ENCODE results near the gene CGRRF1. TPM values are rescaled to one million over a fixed set of nuclear protein-coding genes. Genes with fewer than 3 reads are reported as not detected.

The CGRRF1 gene
- total and polyA plus RNA-seq, 2 of the 13 experiments (the other 11 are each of a cell fraction or from before 2014, with no cell fraction given) = 16.8 to 18.2 TPM

- TF ChIP-seq, protein P1, sequence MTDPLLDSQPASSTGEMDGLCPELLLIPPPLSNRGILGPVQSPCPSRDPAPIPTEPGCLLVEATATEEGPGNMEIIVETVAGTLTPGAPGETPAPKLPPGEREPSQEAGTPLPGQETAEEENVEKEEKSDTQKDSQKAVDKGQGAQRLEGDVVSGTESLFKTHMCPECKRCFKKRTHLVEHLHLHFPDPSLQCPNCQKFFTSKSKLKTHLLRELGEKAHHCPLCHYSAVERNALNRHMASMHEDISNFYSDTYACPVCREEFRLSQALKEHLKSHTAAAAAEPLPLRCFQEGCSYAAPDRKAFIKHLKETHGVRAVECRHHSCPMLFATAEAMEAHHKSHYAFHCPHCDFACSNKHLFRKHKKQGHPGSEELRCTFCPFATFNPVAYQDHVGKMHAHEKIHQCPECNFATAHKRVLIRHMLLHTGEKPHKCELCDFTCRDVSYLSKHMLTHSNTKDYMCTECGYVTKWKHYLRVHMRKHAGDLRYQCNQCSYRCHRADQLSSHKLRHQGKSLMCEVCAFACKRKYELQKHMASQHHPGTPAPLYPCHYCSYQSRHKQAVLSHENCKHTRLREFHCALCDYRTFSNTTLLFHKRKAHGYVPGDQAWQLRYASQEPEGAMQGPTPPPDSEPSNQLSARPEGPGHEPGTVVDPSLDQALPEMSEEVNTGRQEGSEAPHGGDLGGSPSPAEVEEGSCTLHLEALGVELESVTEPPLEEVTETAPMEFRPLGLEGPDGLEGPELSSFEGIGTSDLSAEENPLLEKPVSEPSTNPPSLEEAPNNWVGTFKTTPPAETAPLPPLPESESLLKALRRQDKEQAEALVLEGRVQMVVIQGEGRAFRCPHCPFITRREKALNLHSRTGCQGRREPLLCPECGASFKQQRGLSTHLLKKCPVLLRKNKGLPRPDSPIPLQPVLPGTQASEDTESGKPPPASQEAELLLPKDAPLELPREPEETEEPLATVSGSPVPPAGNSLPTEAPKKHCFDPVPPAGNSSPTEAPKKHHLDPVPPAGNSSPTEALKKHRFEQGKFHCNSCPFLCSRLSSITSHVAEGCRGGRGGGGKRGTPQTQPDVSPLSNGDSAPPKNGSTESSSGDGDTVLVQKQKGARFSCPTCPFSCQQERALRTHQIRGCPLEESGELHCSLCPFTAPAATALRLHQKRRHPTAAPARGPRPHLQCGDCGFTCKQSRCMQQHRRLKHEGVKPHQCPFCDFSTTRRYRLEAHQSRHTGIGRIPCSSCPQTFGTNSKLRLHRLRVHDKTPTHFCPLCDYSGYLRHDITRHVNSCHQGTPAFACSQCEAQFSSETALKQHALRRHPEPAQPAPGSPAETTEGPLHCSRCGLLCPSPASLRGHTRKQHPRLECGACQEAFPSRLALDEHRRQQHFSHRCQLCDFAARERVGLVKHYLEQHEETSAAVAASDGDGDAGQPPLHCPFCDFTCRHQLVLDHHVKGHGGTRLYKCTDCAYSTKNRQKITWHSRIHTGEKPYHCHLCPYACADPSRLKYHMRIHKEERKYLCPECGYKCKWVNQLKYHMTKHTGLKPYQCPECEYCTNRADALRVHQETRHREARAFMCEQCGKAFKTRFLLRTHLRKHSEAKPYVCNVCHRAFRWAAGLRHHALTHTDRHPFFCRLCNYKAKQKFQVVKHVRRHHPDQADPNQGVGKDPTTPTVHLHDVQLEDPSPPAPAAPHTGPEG (CRISPR knock-in tag; IDR thresholded peaks at IDR 0.05) = peak; percentile 70; the same call in 1 of the 2 replicates
- peak; percentile 42 to 86; a peak in 3 of 4 replicates for TF ChIP-seq POLR2A (IDR thresholded peaks at IDR 0.05; ENCODE audit: insufficient read depth in 1 of 2, low read depth in 2 of 2, low read length in 2 of 2)
- TF ChIP-seq MZF1 (CRISPR knock-in tag; IDR thresholded peaks at IDR 0.05; ENCODE audit: borderline replicate concordance) = no peak
- TF ChIP-seq ZNF552 (CRISPR knock-in tag; IDR thresholded peaks at IDR 0.05; ENCODE audit: borderline replicate concordance) = no peak
- TF ChIP-seq ZNF615 (CRISPR knock-in tag; IDR thresholded peaks at IDR 0.05; ENCODE audit: borderline replicate concordance) = peak; percentile 39; the same call in 1 of the 2 replicates
- TF ChIP-seq MBNL3 (CRISPR knock-in tag; conservative IDR thresholded peaks at IDR 0.05) = no peak
- no peak for TF ChIP-seq ZKSCAN8 (CRISPR knock-in tag; IDR thresholded peaks at IDR 0.05; ENCODE audit: borderline replicate concordance)
- no peak for TF ChIP-seq GABPA (IDR thresholded peaks at IDR 0.05; ENCODE audit: low read depth, low read length)
- TF ChIP-seq GABPA (CRISPR knock-in tag; IDR thresholded peaks at IDR 0.05; ENCODE audit: low read depth) = no peak
- no peak for TF ChIP-seq RBAK (CRISPR knock-in tag; IDR thresholded peaks at IDR 0.05)
- TF ChIP-seq ZNF160 (CRISPR knock-in tag; IDR thresholded peaks at IDR 0.05) = peak; percentile 79; the same call in 1 of the 2 replicates
- TF ChIP-seq KDM1A (CRISPR knock-in tag; IDR thresholded peaks at IDR 0.05) = 0 out of 2 replicates have a peak, but pooled peaks have one; percentile 6
- no peak; the same call in 1 of the 2 replicates for TF ChIP-seq MAFG (CRISPR knock-in tag; IDR thresholded peaks at IDR 0.05)
- TF ChIP-seq, protein P2, sequence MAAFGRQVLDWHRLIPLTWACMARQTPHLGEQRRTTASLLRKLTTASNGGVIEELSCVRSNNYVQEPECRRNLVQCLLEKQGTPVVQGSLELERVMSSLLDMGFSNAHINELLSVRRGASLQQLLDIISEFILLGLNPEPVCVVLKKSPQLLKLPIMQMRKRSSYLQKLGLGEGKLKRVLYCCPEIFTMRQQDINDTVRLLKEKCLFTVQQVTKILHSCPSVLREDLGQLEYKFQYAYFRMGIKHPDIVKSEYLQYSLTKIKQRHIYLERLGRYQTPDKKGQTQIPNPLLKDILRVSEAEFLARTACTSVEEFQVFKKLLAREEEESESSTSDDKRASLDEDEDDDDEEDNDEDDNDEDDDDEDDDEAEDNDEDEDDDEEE (CRISPR knock-in tag; IDR thresholded peaks at IDR 0.05) = peak; percentile 11; the same call in 1 of the 2 replicates
- no peak for TF ChIP-seq FOSL1 (CRISPR knock-in tag; IDR thresholded peaks at IDR 0.05; ENCODE audit: borderline replicate concordance)
- TF ChIP-seq SAP130 (CRISPR knock-in tag; IDR thresholded peaks at IDR 0.05; ENCODE audit: low read depth) = peak; percentile 74
- TF ChIP-seq TCF7L2 (IDR thresholded peaks at IDR 0.05; ENCODE audit: low read depth, low read length) = no peak
- no peak for TF ChIP-seq LRRFIP1 (CRISPR knock-in tag; conservative IDR thresholded peaks at IDR 0.05)
- peak; percentile 72 for TF ChIP-seq ZBTB34 (CRISPR knock-in tag; IDR thresholded peaks at IDR 0.05)
These were observed 55.4 kb downstream of the CGRRF1 start (continued) for GRCh38 chr14:54564868-54565784.

Measured in HepG2 (cell line).